ENCODE measurements around the gene IRX3. TPM values are rescaled to one million over a fixed set of nuclear protein-coding genes. Genes with fewer than 3 reads are reported as not detected.
"Not testable (repeated sequence)": the region's sequence is repeated elsewhere in the genome, so short reads cannot be mapped to it uniquely, and the experiment has no call there.

IRX3 gene
- total RNA-seq, 2 donors from 2014 or later = not detected

DNA sequence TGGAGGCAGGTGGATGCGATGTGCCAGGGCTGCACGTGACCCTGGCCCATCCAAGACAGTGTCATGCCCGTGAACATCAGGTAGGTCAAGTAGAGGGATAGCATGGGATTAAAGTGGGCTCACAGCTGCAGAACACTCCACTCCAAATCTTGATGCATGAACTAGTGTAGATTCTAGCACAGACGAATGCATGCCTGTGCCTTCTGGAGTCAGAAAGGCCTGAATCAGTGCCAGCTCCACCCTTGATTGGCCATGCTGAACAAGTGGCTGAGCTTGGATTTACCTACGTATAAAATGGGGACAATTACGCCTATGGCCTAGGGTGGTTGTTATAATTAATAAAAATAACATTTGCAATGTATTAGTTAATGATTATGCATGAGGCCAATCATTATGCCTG, 10.6 kb downstream of the IRX3 start:
- Mint-ChIP-seq H3K4me3 (no peak overlapping the region), H3K27me3 (peaks cover 29 to 33% of the 10 kb centered on the region in 2 donors)

DNA sequence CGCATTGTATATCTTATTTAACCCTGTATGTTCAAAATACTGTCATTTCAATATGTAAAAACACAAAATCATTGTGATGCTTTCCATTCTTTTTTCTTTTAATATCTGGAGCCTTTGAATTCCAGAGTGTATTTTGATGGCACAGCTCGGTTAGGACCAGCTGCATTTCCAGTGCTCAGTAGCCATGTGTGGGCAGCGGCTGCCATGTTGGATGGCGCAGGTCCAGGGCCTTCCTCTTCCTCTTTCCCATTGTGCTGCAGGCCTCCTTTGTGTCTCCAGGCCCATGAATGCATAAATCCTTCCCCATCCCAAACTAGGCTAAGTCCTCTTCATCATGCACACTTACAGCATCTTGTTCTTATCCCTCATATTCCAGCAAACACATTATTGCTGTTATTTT, 13.0 kb downstream of the IRX3 start:
- Mint-ChIP-seq H3K4me1 (ENCODE audit: low read depth in 2 of 2) (no peaks in the 10 kb centered on the region), H3K27ac (no peak overlapping the region), H3K4me3 (no peak overlapping the region), H3K36me3 (no peaks in the 10 kb centered on the region), H3K9me3 (no peaks in the 10 kb centered on the region), H3K27me3 (peaks cover 12 to 22% of the 10 kb centered on the region in 2 donors)
- no peak for DNase-seq (ENCODE audit: low spot score)
- ATAC-seq = no peak

More for the DNA sequence above, 10.6 kb downstream of the IRX3 start:
- Mint-ChIP-seq H3K9me3 (no peaks in the 10 kb centered on the region), H3K27ac (no peak overlapping the region), H3K36me3 (no peaks in the 10 kb centered on the region), H3K4me1 (ENCODE audit: low read depth in 2 of 2) (no peaks in the 10 kb centered on the region)
- DNase-seq (ENCODE audit: low spot score) = no peak
- ATAC-seq = no peak

DNA sequence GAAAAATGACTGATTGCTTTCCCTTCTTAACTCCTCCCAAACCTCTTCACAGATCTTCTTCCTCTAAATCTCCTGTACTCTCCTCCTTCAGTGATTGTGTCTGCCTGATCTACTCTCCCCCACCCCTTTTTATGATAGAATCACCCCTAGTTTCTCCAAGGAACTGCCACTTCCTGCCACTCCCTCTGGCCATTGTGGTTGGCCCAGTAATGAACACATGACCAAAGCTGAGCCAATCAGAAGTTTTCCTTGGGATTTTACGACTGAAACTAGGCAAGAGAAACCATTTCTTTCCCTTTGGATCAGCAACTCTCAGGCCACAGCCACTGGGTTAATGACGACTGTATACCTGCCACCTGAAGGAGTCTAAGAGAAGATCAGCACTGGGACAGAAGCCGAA, 15.9 kb downstream of the IRX3 start:
- Mint-ChIP-seq H3K36me3 (no peaks in the 10 kb centered on the region), H3K9me3 (no peaks in the 10 kb centered on the region), H3K4me1 (ENCODE audit: low read depth in 2 of 2) (no peaks in the 10 kb centered on the region), H3K27me3 (peaks cover 10 to 32% of the 10 kb centered on the region in 2 donors), H3K27ac (no peak overlapping the region), H3K4me3 (no peak overlapping the region)
- DNase-seq (ENCODE audit: low spot score) (no peak), ATAC-seq (no peak)

DNA sequence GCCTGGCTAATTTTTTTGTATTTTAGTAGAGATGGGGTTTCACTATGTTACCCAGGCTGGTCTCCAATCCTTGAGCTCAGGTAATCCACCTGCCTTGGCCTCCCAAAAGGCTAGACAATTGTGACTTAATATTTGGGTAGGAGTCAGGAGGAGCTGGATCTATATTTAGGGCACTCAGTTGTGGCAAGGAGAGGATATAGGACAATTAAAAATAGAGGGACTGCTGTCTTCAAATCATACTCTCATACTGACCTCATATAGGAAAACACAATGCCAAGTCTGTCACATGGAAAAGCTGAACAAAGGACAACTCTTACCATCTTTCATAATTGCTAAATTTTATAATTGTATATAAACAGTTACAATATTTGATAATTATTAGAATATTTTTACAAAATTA, 17.1 kb downstream of the IRX3 start:
- no peaks in the 10 kb centered on the region for H3K36me3 Mint-ChIP-seq
- H3K4me1 Mint-ChIP-seq (ENCODE audit: low read depth in 2 of 2) = no peaks in the 10 kb centered on the region
- no peak for ATAC-seq
- H3K9me3 Mint-ChIP-seq = no peaks in the 10 kb centered on the region
- H3K27ac Mint-ChIP-seq = no peak overlapping the region
- no peak for DNase-seq (ENCODE audit: low spot score)
- no peak overlapping the region for H3K4me3 Mint-ChIP-seq
- H3K27me3 Mint-ChIP-seq = peaks cover 16 to 35% of the 10 kb centered on the region in 2 donors

DNA sequence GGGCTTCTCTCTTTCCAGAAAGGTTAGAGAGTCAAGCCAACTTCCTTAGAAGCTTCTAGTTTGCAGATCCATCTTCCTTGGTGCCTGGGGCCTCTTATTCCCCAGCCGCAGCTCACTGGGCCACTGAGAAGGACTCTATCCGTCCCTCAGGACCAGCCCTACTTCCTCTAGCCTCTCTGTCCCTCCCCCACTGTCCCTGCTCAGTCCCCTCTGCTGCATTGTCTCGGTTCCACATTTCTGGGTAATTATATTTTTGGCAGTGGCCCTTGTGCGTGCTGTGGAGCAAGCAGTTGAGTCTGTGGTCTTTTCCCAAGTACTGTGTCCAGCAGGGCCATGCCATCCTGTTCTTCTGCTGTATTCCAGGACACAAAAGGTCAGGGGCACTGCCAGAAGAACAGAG, 17.8 kb downstream of the IRX3 start:
- no peaks in the 10 kb centered on the region for H3K36me3 Mint-ChIP-seq
- no peak overlapping the region for H3K27ac Mint-ChIP-seq
- ATAC-seq (no peak), DNase-seq (ENCODE audit: low spot score) (no peak)
- no peaks in the 10 kb centered on the region for H3K4me1 Mint-ChIP-seq (ENCODE audit: low read depth in 2 of 2)
- no peak overlapping the region for H3K4me3 Mint-ChIP-seq
- no peaks in the 10 kb centered on the region for H3K9me3 Mint-ChIP-seq
- peaks cover 16 to 29% of the 10 kb centered on the region in 2 donors for H3K27me3 Mint-ChIP-seq

DNA sequence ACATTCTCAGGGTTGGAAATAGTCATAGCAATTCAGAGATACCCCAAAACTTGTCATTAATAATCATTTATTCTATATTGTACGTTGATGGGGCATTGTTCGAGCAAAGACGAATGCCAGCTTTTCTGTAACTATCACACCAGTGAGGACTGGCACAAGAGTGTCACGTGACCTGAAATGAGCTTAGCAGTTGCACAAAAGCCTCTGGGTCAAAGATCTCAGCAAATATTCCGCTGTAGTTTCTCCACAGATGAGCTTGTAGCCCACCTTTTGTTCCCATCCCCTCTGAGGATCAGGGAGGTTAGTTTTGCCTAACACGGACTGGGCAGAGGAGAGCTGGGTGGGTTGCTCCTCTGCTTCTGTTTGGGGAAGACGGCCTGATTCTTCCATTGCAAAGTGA, 18.2 kb downstream of the IRX3 start:
- Mint-ChIP-seq H3K27me3 (peaks cover 18 to 29% of the 10 kb centered on the region in 2 donors), H3K36me3 (no peaks in the 10 kb centered on the region), H3K27ac (no peak overlapping the region), H3K4me1 (ENCODE audit: low read depth in 2 of 2) (no peaks in the 10 kb centered on the region), H3K9me3 (no peaks in the 10 kb centered on the region), H3K4me3 (no peak overlapping the region)
- no peak for DNase-seq (ENCODE audit: low spot score)
- no peak for ATAC-seq

DNA sequence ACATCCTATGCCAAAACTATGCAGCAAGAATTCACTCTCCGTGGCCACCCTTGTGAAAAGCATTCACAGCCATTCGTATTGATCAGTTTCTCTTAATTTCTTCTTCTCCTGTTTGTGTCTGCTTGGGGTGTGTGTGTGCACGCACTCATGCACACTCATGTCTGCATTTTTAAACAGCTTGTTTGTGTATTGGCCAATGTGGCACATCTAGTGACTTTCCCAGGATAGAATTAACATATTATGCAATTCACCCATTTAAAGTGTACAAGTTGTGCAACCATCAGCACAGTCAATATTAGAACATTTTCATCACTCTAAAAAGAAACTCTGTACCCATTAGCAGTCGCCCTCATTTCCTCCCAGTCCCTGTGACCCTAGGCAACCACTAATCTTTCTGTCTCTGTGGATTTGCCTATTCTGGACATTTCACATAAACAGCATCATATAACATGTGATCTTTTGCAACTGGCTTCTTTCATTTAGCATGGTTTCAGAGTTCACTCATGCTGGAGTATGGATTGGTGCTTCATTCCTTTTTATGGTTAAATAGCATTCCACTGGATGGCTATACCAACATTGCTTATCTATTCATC, 20.1 kb downstream of the IRX3 start:
- no peaks in the 10 kb centered on the region for H3K9me3 Mint-ChIP-seq
- no peak overlapping the region for H3K27ac Mint-ChIP-seq
- peaks cover 29 to 45% of the 10 kb centered on the region in 2 donors for H3K27me3 Mint-ChIP-seq
- H3K4me1 Mint-ChIP-seq (ENCODE audit: low read depth in 2 of 2) = no peaks in the 10 kb centered on the region
- no peak for DNase-seq (ENCODE audit: low spot score)
- H3K36me3 Mint-ChIP-seq = no peaks in the 10 kb centered on the region
- no peak overlapping the region for H3K4me3 Mint-ChIP-seq
- no peak for ATAC-seq

DNA sequence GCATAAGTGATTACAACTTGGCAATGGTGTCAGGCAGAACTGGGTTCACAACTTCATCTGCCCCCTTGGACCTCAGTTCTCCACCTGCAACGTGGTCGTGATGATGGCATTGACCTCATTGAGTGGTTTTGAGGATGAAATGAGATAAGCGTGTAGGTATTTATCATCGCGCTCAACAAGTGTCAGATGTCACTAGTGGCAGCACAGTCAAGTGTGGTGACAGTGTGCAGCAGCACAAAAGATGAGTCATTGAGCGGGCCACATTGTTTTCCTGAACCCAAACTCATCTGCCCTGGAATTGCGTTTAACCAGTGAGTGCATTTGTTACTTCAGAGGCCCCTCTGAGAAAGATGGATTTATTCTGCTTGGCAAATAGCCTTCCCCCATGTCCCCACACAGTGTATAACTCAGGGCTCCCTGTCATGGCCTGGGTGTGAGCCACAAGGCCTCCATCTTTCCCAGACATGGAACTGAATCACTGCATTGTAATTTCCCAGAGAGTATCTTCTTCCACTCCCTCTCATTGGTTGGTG, 20.9 kb downstream of the IRX3 start:
- H3K27ac Mint-ChIP-seq = no peak overlapping the region
- H3K27me3 Mint-ChIP-seq = peaks cover 29 to 41% of the 10 kb centered on the region in 2 donors
- no peaks in the 10 kb centered on the region for H3K9me3 Mint-ChIP-seq
- no peaks in the 10 kb centered on the region for H3K4me1 Mint-ChIP-seq (ENCODE audit: low read depth in 2 of 2)
- H3K36me3 Mint-ChIP-seq = no peaks in the 10 kb centered on the region
- ATAC-seq = no peak
- H3K4me3 Mint-ChIP-seq = no peak overlapping the region
- no peak for DNase-seq (ENCODE audit: low spot score)

DNA sequence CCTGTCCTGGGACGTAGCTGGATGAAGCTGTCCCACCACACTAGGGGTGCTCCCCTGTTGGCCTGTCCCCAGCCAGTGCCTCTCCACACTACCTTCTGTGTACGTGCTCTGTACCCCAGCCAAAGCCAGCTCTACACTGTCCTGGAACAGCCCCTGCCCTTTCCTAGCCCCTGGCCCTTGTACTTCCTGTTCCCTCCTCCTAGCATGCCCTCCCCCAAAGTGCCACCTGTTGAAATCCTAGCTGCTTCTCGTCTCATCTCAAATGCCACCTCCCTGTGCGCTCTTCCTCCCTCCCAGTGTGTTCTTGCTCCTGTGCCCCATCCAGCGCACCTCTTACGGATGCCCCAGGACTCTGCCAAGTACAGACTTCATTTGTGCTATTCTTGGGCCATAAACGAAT, 33.5 kb downstream of the IRX3 start:
- no peak overlapping the region for H3K4me3 Mint-ChIP-seq
- no peaks in the 10 kb centered on the region for H3K36me3 Mint-ChIP-seq
- H3K4me1 Mint-ChIP-seq (ENCODE audit: low read depth in 2 of 2) = no peaks in the 10 kb centered on the region
- H3K27ac Mint-ChIP-seq = no peak overlapping the region
- H3K27me3 Mint-ChIP-seq = peaks cover 12 to 13% of the 10 kb centered on the region in 2 donors
- ATAC-seq = peak; percentile 41 to 46
- DNase-seq (ENCODE audit: low spot score) = no peak
- H3K9me3 Mint-ChIP-seq = no peaks in the 10 kb centered on the region

DNA sequence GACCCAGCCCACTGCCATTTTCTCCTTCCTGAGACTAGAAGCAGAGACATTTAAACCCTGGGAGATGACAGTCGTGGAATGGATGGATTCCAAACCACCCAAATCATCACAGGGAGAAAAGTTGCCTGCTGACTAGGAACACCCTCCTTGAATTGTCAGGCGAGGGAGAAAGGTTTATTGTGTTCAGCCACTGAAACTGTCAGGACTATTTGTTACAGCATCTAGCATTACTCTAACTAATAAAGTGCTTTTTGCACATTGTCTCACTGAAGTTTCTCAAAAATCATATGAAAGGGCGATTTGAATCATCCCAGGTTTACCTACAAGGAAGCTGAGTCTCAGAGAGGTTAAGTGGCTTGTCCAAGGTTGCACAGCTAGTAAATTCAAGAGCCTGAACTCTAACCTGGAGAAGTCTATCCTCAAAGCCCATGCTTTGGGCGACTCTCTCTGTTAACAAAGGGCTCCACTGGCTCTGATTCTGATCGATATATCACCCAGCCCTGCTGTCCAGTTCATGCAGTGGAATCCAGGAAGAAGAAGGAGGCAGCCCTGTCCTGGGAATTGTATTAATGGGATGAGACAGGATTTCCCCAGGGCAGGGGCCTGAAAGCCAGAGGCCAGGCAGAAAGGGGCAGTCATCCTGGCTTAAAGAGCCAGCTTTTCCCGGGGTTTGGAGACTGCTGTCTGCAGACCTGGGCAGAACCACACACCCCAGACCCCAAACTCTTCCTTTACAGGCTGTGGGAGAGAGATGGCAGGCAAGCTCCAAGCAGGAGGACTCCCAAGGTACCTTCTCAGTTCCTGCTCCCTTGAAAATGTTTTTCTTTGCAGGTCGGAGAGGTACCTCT, 37.5 kb downstream of the IRX3 start:
- peaks cover 4% of the 10 kb centered on the region for H3K9me3 Mint-ChIP-seq
- H3K27ac Mint-ChIP-seq = no peak overlapping the region
- DNase-seq (ENCODE audit: low spot score) = no peak
- H3K36me3 Mint-ChIP-seq = no peaks in the 10 kb centered on the region
- H3K4me1 Mint-ChIP-seq (ENCODE audit: low read depth in 2 of 2) = no peaks in the 10 kb centered on the region
- peaks cover 9 to 22% of the 10 kb centered on the region in 2 donors for H3K27me3 Mint-ChIP-seq
- ATAC-seq = no peak
- H3K4me3 Mint-ChIP-seq = no peak overlapping the region

DNA sequence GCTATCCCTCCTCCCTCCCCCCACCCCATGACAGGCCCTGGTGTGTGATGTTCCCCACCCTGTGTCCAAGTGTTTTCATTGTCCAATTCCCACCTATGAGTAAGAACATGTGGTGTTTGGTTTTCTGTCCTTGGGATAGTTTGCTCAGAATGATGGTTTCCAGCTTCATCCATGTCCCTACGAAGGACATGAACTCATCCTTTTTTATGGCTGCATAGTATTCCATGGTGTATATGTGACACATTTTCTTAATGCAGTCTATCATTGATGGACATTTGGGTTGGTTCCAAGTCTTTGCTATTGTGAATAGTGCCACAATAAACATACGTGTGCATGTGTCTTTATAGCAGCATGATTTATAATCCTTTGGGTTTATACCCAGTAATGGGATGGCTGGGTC, 38.9 kb downstream of the IRX3 start:
- H3K27me3 Mint-ChIP-seq = peaks cover 5 to 22% of the 10 kb centered on the region in 2 donors
- not testable (repeated sequence) for H3K9me3 Mint-ChIP-seq; H3K4me1 Mint-ChIP-seq (ENCODE audit: low read depth in 2 of 2); H3K4me3 Mint-ChIP-seq; DNase-seq (ENCODE audit: low spot score); H3K36me3 Mint-ChIP-seq; H3K27ac Mint-ChIP-seq; ATAC-seq

DNA sequence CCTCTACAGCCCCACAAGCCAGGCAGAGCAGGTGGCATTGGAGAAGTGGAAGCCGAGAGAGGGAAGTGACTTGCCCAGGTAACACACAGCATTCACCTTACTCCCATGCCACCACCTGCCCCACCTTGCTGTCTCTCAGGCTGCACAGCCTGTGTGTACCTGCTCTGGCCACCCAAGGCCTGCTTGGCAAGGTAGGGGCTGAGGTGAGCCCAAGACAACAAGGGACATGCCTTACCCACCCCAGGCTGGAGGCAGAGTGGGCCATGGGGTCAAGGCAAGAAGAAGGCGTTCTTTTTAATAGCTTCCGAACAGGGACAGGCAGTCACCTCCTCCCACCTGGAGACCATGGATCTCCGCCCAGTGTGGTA, 40.1 kb downstream of the IRX3 start:
- no peaks in the 10 kb centered on the region for H3K36me3 Mint-ChIP-seq
- H3K4me3 Mint-ChIP-seq = no peak overlapping the region
- ATAC-seq = peak in 1 of 2 donors; percentile 11
- H3K4me1 Mint-ChIP-seq (ENCODE audit: low read depth in 2 of 2) = no peaks in the 10 kb centered on the region
- no peak overlapping the region for H3K27ac Mint-ChIP-seq
- peaks cover 4% of the 10 kb centered on the region for H3K9me3 Mint-ChIP-seq
- no peak for DNase-seq (ENCODE audit: low spot score)
- H3K27me3 Mint-ChIP-seq = peaks cover 5 to 22% of the 10 kb centered on the region in 2 donors

DNA sequence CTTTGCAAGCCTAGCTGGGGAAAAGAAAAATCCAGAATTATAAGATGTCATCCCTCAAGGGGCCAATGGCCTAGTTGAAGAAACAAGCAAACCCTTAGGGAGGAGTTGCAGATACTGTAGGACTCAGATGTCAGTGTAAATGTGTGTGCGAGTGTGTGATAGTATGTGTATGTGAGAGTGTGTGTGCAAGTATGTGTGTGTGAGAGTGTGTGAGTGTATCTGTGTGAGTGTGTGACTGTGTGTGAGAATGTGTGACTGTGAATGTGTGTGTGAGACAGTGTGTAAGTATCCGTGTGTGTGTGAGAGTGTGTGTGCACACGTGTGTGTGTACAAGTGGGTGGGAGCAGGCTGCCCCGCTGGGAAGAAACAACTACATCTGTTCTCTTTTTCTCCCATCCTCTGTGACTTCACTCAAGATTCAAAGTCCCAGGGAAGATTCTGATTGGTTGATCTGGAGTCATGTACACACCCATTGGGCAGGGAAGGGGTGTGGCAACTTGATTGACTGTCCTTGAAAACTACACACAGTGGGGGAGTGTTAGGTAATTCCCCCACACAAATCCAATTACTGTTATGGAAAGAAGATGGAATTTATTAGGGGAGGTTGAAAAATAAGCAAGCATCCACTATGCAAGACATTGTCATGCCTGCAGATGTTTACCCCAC, 40.7 kb downstream of the IRX3 start:
- H3K4me3 Mint-ChIP-seq = no peak overlapping the region
- H3K4me1 Mint-ChIP-seq (ENCODE audit: low read depth in 2 of 2) = no peaks in the 10 kb centered on the region
- H3K27ac Mint-ChIP-seq = no peak overlapping the region
- no peaks in the 10 kb centered on the region for H3K36me3 Mint-ChIP-seq
- no peak for DNase-seq (ENCODE audit: low spot score)
- H3K9me3 Mint-ChIP-seq = peaks cover 4% of the 10 kb centered on the region
- ATAC-seq = no peak
- peaks cover 5 to 22% of the 10 kb centered on the region in 2 donors for H3K27me3 Mint-ChIP-seq
